Psoas muscle (tissue), 8 donors: ENCODE results near the gene BMP5. TPM values are rescaled to one million over a fixed set of nuclear protein-coding genes. Genes with fewer than 3 reads are reported as not detected.

Experiments used
- ATAC-seq, 4 donors: fragments of 200-7000 bp; cut with Tn5 transposase; one replicate each; pipeline ENCODE4 v1.9.1; 2020; ENCODE audit warnings: moderate library complexity in 3 of 4, mild to moderate bottlenecking in 2 of 4
- DNase-seq, 2 donors: peaks; one replicate each; pipeline ENCODE4 v3.0.0-alpha.2; 2020
- H3K27ac ChIP-seq: fragments of 200-600 bp; one replicate; pipeline ENCODE4 v1.8.0; 2022
- H3K27me3 ChIP-seq, 3 donors: fragments of 200-600 bp in 1 of 3; one replicate each; pipeline versions ENCODE4 v1.6.1 to v1.8.0; 2013 to 2022; ENCODE audit warnings: low read length in 2 of 3, mild to moderate bottlenecking in 2 of 3, moderate library complexity in 1 of 3; ENCODE audit not compliant: insufficient read depth in 3 of 3
- H3K36me3 ChIP-seq, 2 donors: fragments of 200-600 bp in 1 of 2; one replicate each; pipeline versions ENCODE4 v1.6.1 to v1.8.0; 2013 to 2022; ENCODE audit warnings: low read depth in 1 of 2, mild to moderate bottlenecking in 1 of 2, moderate library complexity in 1 of 2; ENCODE audit not compliant: insufficient read depth in 1 of 2
- H3K4me1 ChIP-seq: fragments of 200-600 bp; one replicate; pipeline ENCODE4 v1.8.0; 2022
- H3K4me3 ChIP-seq: fragments of 200-600 bp; one replicate; pipeline ENCODE4 v1.8.0; 2022; ENCODE audit warnings: mild to moderate bottlenecking
- H3K9me3 ChIP-seq: fragments of 200-600 bp; one replicate; pipeline ENCODE4 v1.8.0; 2022
- CTCF ChIP-seq: fragments of 200-600 bp; IDR thresholded peaks from one replicate; pipeline ENCODE4 v1.8.0; 2022; ENCODE audit warnings: antibody characterized with exemption
- WGBS, 3 donors: extraction: QIAGEN DNeasy Blood & Tissue Kit; methylation state at CpG; one replicate each; pipeline versions ENCODE4 v1.1.6 to v1.1.7; 2013; 5-methylcytosine and 5-hydroxymethylcytosine counted together
- intact Hi-C, 2 donors: fragments of 100-400 bp; cut with DNase I; formaldehyde crosslinking; loops; one replicate each; pipeline versions ENCODE4 v1.11.0 to v1.14.2; 2022
- long read RNA-seq, 2 donors: library from polyadenylated mRNA; unstranded; transcript quantifications; one replicate each; pipeline ENCODE4 v2.0.0, GENCODE V29; 2021
- polyA plus RNA-seq, 3 donors: library from polyadenylated mRNA; stranded (reverse); fragments of 200-250 nt; gene quantifications; one replicate each; pipeline ENCODE4 v1.2.3, GENCODE V29; 2013
- total RNA-seq, 4 donors: library from RNA; stranded (reverse); fragmentation: NEBNext Ultra II Directional in 2 of 4; extraction: Animal tissue kit (Norgen Biotek cat#: 25700) in 2 of 4; gene quantifications; one replicate each; pipeline versions ENCODE4 v1.2.1 to v1.2.4, GENCODE V29; 2021 to 2023
- donor health status: healthy with polysubstance abuse.
- donor health status: DM: no; HTN: no; CAD: no; lungs with moderate emphysema.
- donor health status: Bipolar disorder and iron deficiency.
- donor health status: healthy.
- donor health status: DM: yes; HTN: yes; CAD: no.
- donor health status: DM: no; HTN: no; CAD: no.
- donor health status: DM: no; HTN: no; CAD: no.
- donor health status: DM: yes; HTN: yes; CAD: no.

BMP5 gene
- total RNA-seq (1 to 10 TPM in 3 of 4 donors, under 1 TPM in 1; 0.76 to 3.5 (median 1.2) TPM), polyA plus RNA-seq (1 to 10 TPM in 2 of 3 donors, under 1 TPM in 1; 0.95 to 1.8 (median 1.7) TPM)
- long read RNA-seq, donor 1 = 0 reads
- long read RNA-seq, donor 2, partial matches to known transcripts = 1 of 5 reads
- long read RNA-seq, donor 2, other reads (novel, unspliced or antisense) = 2 of 5 reads

DNA sequence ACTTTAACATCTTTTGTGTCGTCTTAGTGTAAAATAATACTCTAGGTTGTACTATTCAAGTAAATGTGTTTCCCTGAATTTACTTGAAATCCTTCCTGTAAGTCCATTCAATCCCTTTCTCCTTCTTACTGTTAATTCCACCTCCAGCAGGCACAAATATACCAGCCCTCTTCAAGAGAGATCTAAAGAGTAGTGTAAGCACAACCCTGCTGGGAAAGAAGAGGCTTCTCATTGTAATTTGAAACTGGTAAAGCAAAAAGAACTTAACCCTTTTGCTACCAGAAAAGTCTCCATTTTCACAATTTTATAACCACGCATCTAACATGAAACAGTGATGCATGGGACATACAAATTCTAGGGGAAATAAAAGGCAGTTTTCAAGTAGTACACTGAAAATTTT is at the start of gene BMP5:
Gene BMP5, minus strand, starts transcription at position 191 of the 400 bp plus-strand sequence. CDS start 725 bp downstream, outside the sequence.
- intact Hi-C loops = no loop called here
- Histone ChIP-seq H3K36me3 (no peaks in the 10 kb centered on the region), H3K9me3 (no peaks in the 10 kb centered on the region), H3K4me1 (no peaks in the 10 kb centered on the region), H3K27me3 (no peaks in the 10 kb centered on the region), H3K4me3 (peak within 1 kb of the TSS; percentile 35), H3K27ac (peak within 1 kb of the TSS; percentile 23)
- no peak for TF ChIP-seq CTCF
- 24 to 35% (median 35%) methylated on average over 2 of the region's 2 CpGs for WGBS, 3 donors
- no peak for ATAC-seq
- no peak for DNase-seq

GRCh38 chr6:55922406-55922805 is 47.0 kb upstream of the BMP5 start:
- intact Hi-C loops = no loop called here
- Histone ChIP-seq H3K4me1 (no peaks in the 10 kb centered on the region), H3K36me3 (no peaks in the 10 kb centered on the region), H3K4me3 (no peak overlapping the region), H3K9me3 (no peaks in the 10 kb centered on the region), H3K27me3 (no peaks in the 10 kb centered on the region), H3K27ac (no peak overlapping the region)
- DNase-seq (no peak), ATAC-seq (no peak)
- no peak for TF ChIP-seq CTCF

GRCh38 chr6:55919716-55920308 is 44.4 kb upstream of the BMP5 start:
- Histone ChIP-seq H3K9me3 (no peaks in the 10 kb centered on the region), H3K36me3 (no peaks in the 10 kb centered on the region), H3K4me3 (no peak overlapping the region), H3K27me3 (no peaks in the 10 kb centered on the region), H3K27ac (no peak overlapping the region), H3K4me1 (no peaks in the 10 kb centered on the region)
- TF ChIP-seq CTCF = no peak
- ATAC-seq (no peak), DNase-seq (no peak)
- 82 to 88% (median 85%) methylated on average over 5 of the region's 5 CpGs for WGBS, 3 donors
- intact Hi-C loops = no loop called here

- intact Hi-C loops = no loop called here
- ATAC-seq = no peak
- TF ChIP-seq CTCF = no peak
- Histone ChIP-seq H3K27me3 (no peaks in the 10 kb centered on the region), H3K4me1 (no peaks in the 10 kb centered on the region), H3K4me3 (no peak overlapping the region), H3K9me3 (no peaks in the 10 kb centered on the region), H3K27ac (no peak overlapping the region), H3K36me3 (no peaks in the 10 kb centered on the region)
- 35 to 49% (median 46%) methylated on average over 2 of the region's 2 CpGs for WGBS, 3 donors
- no peak for DNase-seq
These were observed 43.2 kb upstream of the BMP5 start for GRCh38 chr6:55918639-55919038.
